Transverse colon (tissue), 3 donors: ENCODE data around the gene CIZ1.

ENCODE experiments used
- POLR2A ChIP-seq: fragments of 450-650 bp; IDR thresholded peaks from one replicate; pipeline ENCODE4 v1.6.1; 2016; ENCODE audit warnings: antibody characterized with exemption, mild to moderate bottlenecking, moderate library complexity
- TF ChIP-seq, protein P1 (sequence below), 5 experiments: fragments of 200-600 bp in 3 of 5; fragments of 450-650 bp in 2 of 5; sonication (generic) in 3 of 5; IDR thresholded peaks; 1 replicate in 2 of 5; 2 replicates in 3 of 5; pipeline ENCODE4 v1.5.1; 2016 to 2017; ENCODE audit warnings: antibody characterized with exemption in 5 of 5, inconsistent platforms in 3 of 5, mild to moderate bottlenecking in 2 of 5, moderate library complexity in 1 of 5

GRCh38 chr9:128142596-128142995, 48.8 kb downstream of the CIZ1 start:
- no peak for TF ChIP-seq POLR2A
- TF ChIP-seq, protein P1, sequence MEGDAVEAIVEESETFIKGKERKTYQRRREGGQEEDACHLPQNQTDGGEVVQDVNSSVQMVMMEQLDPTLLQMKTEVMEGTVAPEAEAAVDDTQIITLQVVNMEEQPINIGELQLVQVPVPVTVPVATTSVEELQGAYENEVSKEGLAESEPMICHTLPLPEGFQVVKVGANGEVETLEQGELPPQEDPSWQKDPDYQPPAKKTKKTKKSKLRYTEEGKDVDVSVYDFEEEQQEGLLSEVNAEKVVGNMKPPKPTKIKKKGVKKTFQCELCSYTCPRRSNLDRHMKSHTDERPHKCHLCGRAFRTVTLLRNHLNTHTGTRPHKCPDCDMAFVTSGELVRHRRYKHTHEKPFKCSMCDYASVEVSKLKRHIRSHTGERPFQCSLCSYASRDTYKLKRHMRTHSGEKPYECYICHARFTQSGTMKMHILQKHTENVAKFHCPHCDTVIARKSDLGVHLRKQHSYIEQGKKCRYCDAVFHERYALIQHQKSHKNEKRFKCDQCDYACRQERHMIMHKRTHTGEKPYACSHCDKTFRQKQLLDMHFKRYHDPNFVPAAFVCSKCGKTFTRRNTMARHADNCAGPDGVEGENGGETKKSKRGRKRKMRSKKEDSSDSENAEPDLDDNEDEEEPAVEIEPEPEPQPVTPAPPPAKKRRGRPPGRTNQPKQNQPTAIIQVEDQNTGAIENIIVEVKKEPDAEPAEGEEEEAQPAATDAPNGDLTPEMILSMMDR (IDR thresholded peaks at IDR 0.05): no peak
